Measurements from ENCODE around the gene F2R. TPM values are rescaled to one million over a fixed set of nuclear protein-coding genes. Genes with fewer than 3 reads are reported as not detected.

The F2R gene
- total and polyA plus RNA-seq, 2 of the 13 experiments (the other 11 are each of a cell fraction or from before 2014, with no cell fraction given), result 8.3 to 12.3 TPM

- TF ChIP-seq HNRNPK (IDR thresholded peaks at IDR 0.05; ENCODE audit: low read depth, low read length, poor library complexity, severe bottlenecking) (peak; percentile 54), ZBTB4 (CRISPR knock-in tag; IDR thresholded peaks at IDR 0.05; ENCODE audit: borderline replicate concordance) (no peak), RBM39 (IDR thresholded peaks at IDR 0.05; ENCODE audit: low read depth, low read length, poor library complexity, severe bottlenecking) (peak; percentile 83), CEBPB (IDR thresholded peaks at IDR 0.05; ENCODE audit: borderline replicate concordance, low read depth, low read length) (no peak), ZNF646 (CRISPR knock-in tag; IDR thresholded peaks at IDR 0.05) (0 out of 2 replicates have a peak, but pooled peaks have one; percentile 26), ZNF557 (CRISPR knock-in tag; IDR thresholded peaks at IDR 0.05) (no peak), PATZ1 (CRISPR knock-in tag; IDR thresholded peaks at IDR 0.05) (peak; percentile 70), ATF1 (CRISPR knock-in tag; IDR thresholded peaks at IDR 0.05) (no peak), ARID5B (CRISPR knock-in tag; IDR thresholded peaks at IDR 0.05) (peak; percentile 10; the same call in 1 of the 2 replicates), TRIM24 (CRISPR knock-in tag; IDR thresholded peaks at IDR 0.05) (no peak), ZNF674 (CRISPR knock-in tag; IDR thresholded peaks at IDR 0.05; ENCODE audit: low read depth) (peak; percentile 24; the same call in 1 of the 2 replicates), MYC (CRISPR knock-in tag; IDR thresholded peaks at IDR 0.05; ENCODE audit: borderline replicate concordance) (peak; percentile 36; the same call in 1 of the 2 replicates)
Observed at GRCh38 chr5:76715736-76716455, at the start of gene F2R (continued).
